GM19193 (cell line): ENCODE results near the gene GRIA3.

Experiments
- POLR2A ChIP-seq: IDR thresholded peaks from 4 replicates; pipeline ENCODE4 v1.6.1; 2011; ENCODE audit not compliant: insufficient read depth, insufficient read length; ENCODE audit errors: extremely low read depth

The GRIA3 gene

GRCh38 chrX:123185721-123186120 lies 1.6 kb downstream of the GRIA3 start:
- no peak for TF ChIP-seq POLR2A

GRCh38 chrX:123186801-123187200 lies 2.7 kb downstream of the GRIA3 start:
- no peak for TF ChIP-seq POLR2A

- no peak for TF ChIP-seq POLR2A
Observed at GRCh38 chrX:123188081-123188480, 4.0 kb downstream of the GRIA3 start.

GRCh38 chrX:123189338-123189737 lies 5.3 kb downstream of the GRIA3 start:
- TF ChIP-seq POLR2A: no peak

- no peak for TF ChIP-seq POLR2A
Observed at GRCh38 chrX:123190096-123190495, 6.0 kb downstream of the GRIA3 start.

- TF ChIP-seq POLR2A: no peak
Observed at GRCh38 chrX:123193101-123193500, 9.0 kb downstream of the GRIA3 start.

GRCh38 chrX:123199338-123199737 lies 15.3 kb downstream of the GRIA3 start:
- no peak for TF ChIP-seq POLR2A

GRCh38 chrX:123201720-123202119 lies 17.6 kb downstream of the GRIA3 start:
- no peak for TF ChIP-seq POLR2A

GRCh38 chrX:123202523-123202922 lies 18.4 kb downstream of the GRIA3 start:
- TF ChIP-seq POLR2A: no peak

- TF ChIP-seq POLR2A: no peak
Observed at GRCh38 chrX:123203772-123204171, 19.7 kb downstream of the GRIA3 start.

- TF ChIP-seq POLR2A: no peak
Observed at GRCh38 chrX:123206176-123206575, 22.1 kb downstream of the GRIA3 start.

- no peak for TF ChIP-seq POLR2A
Observed at GRCh38 chrX:123210252-123210651, 26.2 kb downstream of the GRIA3 start.

GRCh38 chrX:123215397-123216089 lies 31.5 kb downstream of the GRIA3 start:
- TF ChIP-seq POLR2A: no peak

GRCh38 chrX:123217077-123217476 lies 33.0 kb downstream of the GRIA3 start:
- no peak for TF ChIP-seq POLR2A

GRCh38 chrX:123217728-123218127 lies 33.6 kb downstream of the GRIA3 start:
- no peak for TF ChIP-seq POLR2A

- no peak for TF ChIP-seq POLR2A
Observed at GRCh38 chrX:123219916-123220315, 35.8 kb downstream of the GRIA3 start.

- no peak for TF ChIP-seq POLR2A
Observed at GRCh38 chrX:123222920-123223319, 38.8 kb downstream of the GRIA3 start.
